ENCODE data around the gene MILR1.

- TF ChIP-seq POLR2A (IDR thresholded peaks at IDR 0.05; ENCODE audit: low read depth, low read length) (no peak), POLR2AphosphoS5 (IDR thresholded peaks at IDR 0.05; ENCODE audit: low read depth, low read length) (no peak), TAF1 (IDR thresholded peaks at IDR 0.05; ENCODE audit: borderline replicate concordance, low read depth, low read length) (no peak)
These were observed 23.7 kb upstream of the MILR1 start for GRCh38 chr17:64425191-64425590.
